H1 (cell line): Measurements from ENCODE around the gene RNF144A. TPM values are rescaled to one million over a fixed set of nuclear protein-coding genes. Genes with fewer than 3 reads are reported as not detected.

Experiments
- CTCF ChIA-PET: fragments of 300-600 bp; sonication (Branson Sonifier 250); formaldehyde crosslinking; loops from one replicate; lab custom pipeline; 2021; ENCODE audit not compliant: partially characterized antibody; lab: Charles Lee
- POLR2A ChIA-PET: fragments of 300-600 bp; sonication (Branson Sonifier 250); formaldehyde crosslinking; loops from one replicate; lab custom pipeline; 2021; ENCODE audit warnings: inconsistent platforms; ENCODE audit not compliant: partially characterized antibody; lab: Charles Lee
- DNase-seq, 2 experiments: peaks; one replicate each; pipeline versions ENCODE4 v3.0.0 to v3.0.0-alpha.2; 2010 to 2022; ENCODE audit warnings: low spot score in 2 of 2, low read depth in 1 of 2, mixed read lengths in 1 of 2
- FAIRE-seq: peaks from 2 replicates; lab custom pipeline; 2011; peaks lifted over from hg19 to GRCh38; lab: Jason Lieb, UNC
- H2AFZ ChIP-seq: 2 replicates; pipeline ENCODE4 v1.8.1; 2012; ENCODE audit warnings: low read length, inconsistent platforms
- H2AK5ac ChIP-seq: 2 replicates; pipeline ENCODE4 v1.6.1; 2013; ENCODE audit warnings: low read depth, low read length
- H2BK120ac ChIP-seq: replicated peaks from 2 replicates; pipeline ENCODE3; 2013; ENCODE audit warnings: low read depth, low read length, inconsistent platforms
- H2BK12ac ChIP-seq: 2 replicates; pipeline ENCODE4 v1.6.1; 2013; ENCODE audit warnings: low read depth, low read length
- H2BK15ac ChIP-seq: 2 replicates; pipeline ENCODE4 v1.6.1; 2013; ENCODE audit warnings: low read length
- H2BK20ac ChIP-seq: 2 replicates; pipeline ENCODE4 v1.6.1; 2013; ENCODE audit warnings: low read length
- H2BK5ac ChIP-seq: 2 replicates; pipeline ENCODE4 v1.6.1; 2013; ENCODE audit warnings: low read depth, low read length
- H3K14ac ChIP-seq: 2 replicates; pipeline ENCODE4 v1.6.1; 2013; ENCODE audit warnings: inconsistent platforms; ENCODE audit not compliant: insufficient read length
- H3K18ac ChIP-seq: 2 replicates; pipeline ENCODE4 v1.6.1; 2013; ENCODE audit warnings: low read length; ENCODE audit errors: extremely low read depth
- H3K23ac ChIP-seq: 2 replicates; pipeline ENCODE4 v1.6.1; 2013; ENCODE audit warnings: inconsistent platforms; ENCODE audit not compliant: insufficient read length
- H3K23me2 ChIP-seq: 2 replicates; pipeline ENCODE4 v1.6.1; 2013; ENCODE audit warnings: low read depth, low read length
- H3K27ac ChIP-seq: 2 replicates; pipeline ENCODE4 v1.6.1; 2011; ENCODE audit warnings: low read depth, low read length, inconsistent platforms
- H3K27me3 ChIP-seq, 4 experiments: replicated peaks in 1 of 4; 1 replicate in 1 of 4; 2 replicates in 3 of 4; pipeline versions ENCODE4 v1.6.1 to v1.8.1; 2011 to 2013; ENCODE audit warnings: low read length in 3 of 4, mild to moderate bottlenecking in 3 of 4, inconsistent platforms in 2 of 4, mixed read lengths in 2 of 4, moderate library complexity in 1 of 4; ENCODE audit not compliant: control insufficient read depth in 3 of 4, insufficient read depth in 3 of 4; ENCODE audit errors: extremely low read depth in 1 of 4
- H3K36me3 ChIP-seq, 4 experiments: 2 replicates each; pipeline versions ENCODE4 v1.6.1 to v1.8.1; 2011 to 2013; ENCODE audit warnings: mild to moderate bottlenecking in 4 of 4, low read length in 3 of 4, moderate library complexity in 2 of 4, control low read depth in 1 of 4, inconsistent platforms in 1 of 4; ENCODE audit not compliant: insufficient read depth in 4 of 4, control insufficient read depth in 2 of 4
- H3K4ac ChIP-seq: replicated peaks from 2 replicates; pipeline ENCODE3; 2013; ENCODE audit warnings: low read length, low read depth, mixed read lengths, inconsistent platforms; ENCODE audit not compliant: insufficient read length
- H3K4me1 ChIP-seq, 4 experiments: replicated peaks in 1 of 4; 1 replicate in 1 of 4; 2 replicates in 3 of 4; pipeline versions ENCODE4 v1.6.1 to v1.8.1; 2011 to 2013; ENCODE audit warnings: low read length in 3 of 4, inconsistent platforms in 2 of 4, mixed read lengths in 1 of 4; ENCODE audit not compliant: insufficient read depth in 4 of 4, control insufficient read depth in 3 of 4
- H3K4me2 ChIP-seq, 2 experiments: 2 replicates each; pipeline versions ENCODE4 v1.6.1 to v1.8.1; 2011 to 2013; ENCODE audit warnings: low read depth in 2 of 2, low read length in 2 of 2, control low read depth in 1 of 2, inconsistent platforms in 1 of 2, mild to moderate bottlenecking in 1 of 2; ENCODE audit not compliant: insufficient read depth in 1 of 2
- H3K4me3 ChIP-seq, 4 experiments: fragments of 200-600, 300-600 bp in 1 of 4; sonication (generic), shearing (Covaris generic), sonication (Bioruptor Twin) in 1 of 4; 2 replicates each; pipeline versions ENCODE4 v1.5.1 to v1.8.1; 2011 to 2016; ENCODE audit warnings: low read length in 4 of 4, low read depth in 3 of 4, control low read depth in 2 of 4, inconsistent platforms in 2 of 4, mild to moderate bottlenecking in 2 of 4, mixed read lengths in 1 of 4, moderate library complexity in 1 of 4; ENCODE audit not compliant: insufficient read depth in 2 of 4; ENCODE audit errors: extremely low read depth in 1 of 4
- H3K56ac ChIP-seq: replicated peaks from 2 replicates; pipeline ENCODE3; 2013; ENCODE audit warnings: low read depth, mild to moderate bottlenecking, mixed read lengths, low read length, inconsistent platforms; ENCODE audit not compliant: insufficient read length
- H3K79me1 ChIP-seq: 2 replicates; pipeline ENCODE4 v1.6.1; 2013; ENCODE audit warnings: low read depth, low read length, control low read depth
- H3K79me2 ChIP-seq, 2 experiments: 2 replicates each; pipeline versions ENCODE4 v1.6.1 to v1.8.1; 2012 to 2013; ENCODE audit warnings: low read length in 2 of 2, mild to moderate bottlenecking in 2 of 2, inconsistent platforms in 1 of 2; ENCODE audit not compliant: insufficient read depth in 2 of 2, control insufficient read depth in 1 of 2
- H3K9ac ChIP-seq, 4 experiments: replicated peaks in 1 of 4; 1 replicate in 1 of 4; 2 replicates in 3 of 4; pipeline versions ENCODE4 v1.6.1 to v1.8.1; 2011 to 2013; ENCODE audit warnings: low read depth in 3 of 4, low read length in 3 of 4, control low read depth in 2 of 4, mild to moderate bottlenecking in 2 of 4, moderate library complexity in 2 of 4, inconsistent platforms in 1 of 4; ENCODE audit errors: extremely low read depth in 1 of 4
- H3K9me3 ChIP-seq, 2 experiments: 2 replicates each; pipeline versions ENCODE4 v1.6.1 to v1.8.1; 2012 to 2013; ENCODE audit warnings: mild to moderate bottlenecking in 2 of 2, moderate library complexity in 2 of 2, control low read depth in 1 of 2, inconsistent platforms in 1 of 2, low read depth in 1 of 2, low read length in 1 of 2, mixed read lengths in 1 of 2; ENCODE audit not compliant: insufficient read depth in 2 of 2
- H4K20me1 ChIP-seq, 2 experiments: replicated peaks in 1 of 2; 2 replicates each; pipeline versions ENCODE3 to v1.8.1; 2011 to 2013; ENCODE audit warnings: inconsistent platforms in 2 of 2, low read length in 2 of 2, mild to moderate bottlenecking in 1 of 2; ENCODE audit not compliant: insufficient read depth in 2 of 2, control insufficient read depth in 1 of 2
- H4K5ac ChIP-seq: 2 replicates; pipeline ENCODE4 v1.6.1; 2013; ENCODE audit warnings: low read length, low read depth, mixed read lengths, inconsistent platforms; ENCODE audit not compliant: insufficient read length
- H4K8ac ChIP-seq: 2 replicates; pipeline ENCODE4 v1.8.0; 2013; ENCODE audit warnings: mild to moderate bottlenecking, moderate library complexity, low read length, inconsistent platforms; ENCODE audit not compliant: insufficient read depth; ENCODE audit errors: extremely low read depth
- H4K91ac ChIP-seq: replicated peaks from 2 replicates; pipeline ENCODE3; 2013; ENCODE audit warnings: low read length, mixed read lengths, inconsistent platforms; ENCODE audit not compliant: insufficient read length
- CREB1 ChIP-seq: IDR thresholded peaks from 2 replicates; pipeline ENCODE4 v1.6.1; 2012; ENCODE audit warnings: inconsistent platforms
- POLR2AphosphoS5 ChIP-seq: IDR thresholded peaks from 2 replicates; pipeline ENCODE4 v1.6.1; 2011; ENCODE audit warnings: low read depth, low read length
- YY1 ChIP-seq: IDR thresholded peaks from 2 replicates; pipeline ENCODE4 v1.6.1; 2011; ENCODE audit warnings: low read depth, mild to moderate bottlenecking, low read length
- WGBS, 2 experiments: shearing (Covaris generic) in 1 of 2; methylation state at CpG; one replicate each; pipeline versions ENCODE4 v1.1.6 to v1.1.7; 2013 to 2015; ENCODE audit warnings: low lambda C conversion rate in 2 of 2, mixed read lengths in 2 of 2, inconsistent platforms in 1 of 2, low coverage in 1 of 2, missing lambda C conversion rate in 1 of 2; ENCODE audit not compliant: insufficient replicate concordance in 2 of 2, insufficient coverage in 1 of 2, insufficient read length in 1 of 2; ENCODE audit errors: extremely low coverage in 1 of 2, missing lambda C conversion rate in 1 of 2; 5-methylcytosine and 5-hydroxymethylcytosine counted together
- polyA plus RNA-seq, 7 experiments: library from polyadenylated mRNA; depleted of rRNA in 3 of 7; stranded (reverse) in 5 of 7; unstranded in 2 of 7; fragments of >200 nt in 5 of 7; fragments of 200-250 nt in 2 of 7; gene quantifications; 1 replicate in 5 of 7; 2 replicates in 1 of 7; 4 replicates in 1 of 7; pipeline versions ENCODE4 v1.2.1 to v1.2.3, GENCODE V29; 2011 to 2013; ENCODE audit warnings: missing spikeins in 2 of 7, mixed read lengths in 2 of 7
- total RNA-seq: library from RNA; stranded (reverse); fragmentation: NEBNext Ultra II Directional; extraction: Animal tissue kit (Norgen Biotek cat#: 25700); gene quantifications from 2 replicates; pipeline ENCODE4 v1.2.1, GENCODE V29; 2021

RNF144A gene
- total and polyA plus RNA-seq, 2 of the 8 experiments (the other 6 are each of a cell fraction or from before 2014, with no cell fraction given): 14.0 to 15.0 TPM

GRCh38 chr2:6971502-6971901 is 54.3 kb downstream of the RNF144A start:
- Histone ChIP-seq H4K5ac (no peak overlapping the region), H2BK15ac (no peak overlapping the region), H3K27me3 (no peaks in the 10 kb centered on the region), H3K79me2 (no peaks in the 10 kb centered on the region), H3K18ac (no peak overlapping the region), H4K91ac (no peak overlapping the region), H4K20me1 (peaks cover 0 to 1% of the 10 kb centered on the region in 2 experiments), H3K23ac (no peak overlapping the region), H3K56ac (no peak overlapping the region), H2BK5ac (no peak overlapping the region), H3K9me3 (no peaks in the 10 kb centered on the region), H2BK12ac (no peak overlapping the region), H3K23me2 (no peaks in the 10 kb centered on the region), H3K79me1 (no peaks in the 10 kb centered on the region), H3K4me1 (no peaks in the 10 kb centered on the region; a peak in 1 of 7 replicates), H2AK5ac (no peak overlapping the region), H3K9ac (no peak overlapping the region), H3K4me2 (no peak overlapping the region), H2BK120ac (no peak overlapping the region), H2AFZ (no peak overlapping the region), H2BK20ac (no peak overlapping the region), H3K27ac (no peak overlapping the region), H3K36me3 (no peaks in the 10 kb centered on the region), H4K8ac (no peak overlapping the region), H3K4ac (no peak overlapping the region), H3K14ac (no peak overlapping the region), H3K4me3 (no peak overlapping the region)
- WGBS, 2 experiments: 100% methylated on average over 2 of the region's 2 CpGs; no CpG with 5 or more reads in 1 of the 2 experiments
- TF ChIP-seq POLR2AphosphoS5 (no peak), CREB1 (no peak), YY1 (no peak)
- CTCF ChIA-PET: no interaction called here
- FAIRE-seq (no peak), DNase-seq (no peak)
- POLR2A ChIA-PET: no interaction called here
